GM12891 (cell line): ENCODE measurements around the gene CEP170.

Experiments used
- POLR2A ChIP-seq: IDR thresholded peaks from 2 replicates; pipeline ENCODE4 v1.6.1; 2011; ENCODE audit warnings: low read depth, low read length, control low read depth
- TAF1 ChIP-seq: IDR thresholded peaks from 2 replicates; pipeline ENCODE4 v1.6.1; 2011; ENCODE audit warnings: low read depth, low read length, control low read depth

DNA sequence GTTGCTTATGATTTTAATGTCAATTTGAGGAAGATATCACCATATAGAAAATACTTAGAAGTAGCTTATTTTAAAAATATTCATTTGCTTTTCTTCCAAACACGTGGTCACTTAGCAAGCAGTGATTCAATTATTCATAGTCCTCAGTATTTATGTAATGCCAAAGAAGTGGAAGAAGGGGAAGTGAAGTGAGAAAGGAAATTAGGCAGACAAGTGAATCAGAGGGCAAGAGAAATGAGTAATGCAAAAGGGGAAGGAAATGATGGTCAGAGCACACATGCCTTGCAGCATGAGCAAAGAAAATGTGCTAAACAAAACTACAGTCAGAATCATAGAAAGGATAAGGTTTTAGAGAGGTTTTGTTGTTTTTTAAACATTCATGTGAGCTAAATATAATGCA lies 32.6 kb upstream of the CEP170 start:
- TF ChIP-seq POLR2A = no peak
- no peak for TF ChIP-seq TAF1
